ENCODE data around the gene MYO1D.

GRCh38 chr17:32502710-32503109, 374.2 kb downstream of the MYO1D start:
- no peak for TF ChIP-seq CTCF (IDR thresholded peaks at IDR 0.05)
- no peak for TF ChIP-seq POLR2A (IDR thresholded peaks at IDR 0.05)

All from adrenal gland (tissue), 5 donors.